Peyer's patch (tissue), 4 donors: Measurements from ENCODE around the gene SPRR2G.

Source experiments
- POLR2A ChIP-seq, 2 donors: fragments of 450-650 bp; IDR thresholded peaks; one replicate each; pipeline ENCODE4 v1.5.1; 2017; ENCODE audit warnings: antibody characterized with exemption in 2 of 2, mild to moderate bottlenecking in 2 of 2, moderate library complexity in 2 of 2
- TF ChIP-seq, protein P1 (sequence below), 6 experiments: fragments of 450-650 bp in 4 of 6; fragments of 200-600 bp in 2 of 6; sonication (generic) in 1 of 6; IDR thresholded peaks; one replicate each; pipeline ENCODE4 v1.5.1; 2017 to 2019; ENCODE audit warnings: antibody characterized with exemption in 6 of 6, mild to moderate bottlenecking in 3 of 6, moderate library complexity in 1 of 6

GRCh38 chr1:153180556-153180955 lies 29.9 kb upstream of the SPRR2G start:
- TF ChIP-seq, protein P1, sequence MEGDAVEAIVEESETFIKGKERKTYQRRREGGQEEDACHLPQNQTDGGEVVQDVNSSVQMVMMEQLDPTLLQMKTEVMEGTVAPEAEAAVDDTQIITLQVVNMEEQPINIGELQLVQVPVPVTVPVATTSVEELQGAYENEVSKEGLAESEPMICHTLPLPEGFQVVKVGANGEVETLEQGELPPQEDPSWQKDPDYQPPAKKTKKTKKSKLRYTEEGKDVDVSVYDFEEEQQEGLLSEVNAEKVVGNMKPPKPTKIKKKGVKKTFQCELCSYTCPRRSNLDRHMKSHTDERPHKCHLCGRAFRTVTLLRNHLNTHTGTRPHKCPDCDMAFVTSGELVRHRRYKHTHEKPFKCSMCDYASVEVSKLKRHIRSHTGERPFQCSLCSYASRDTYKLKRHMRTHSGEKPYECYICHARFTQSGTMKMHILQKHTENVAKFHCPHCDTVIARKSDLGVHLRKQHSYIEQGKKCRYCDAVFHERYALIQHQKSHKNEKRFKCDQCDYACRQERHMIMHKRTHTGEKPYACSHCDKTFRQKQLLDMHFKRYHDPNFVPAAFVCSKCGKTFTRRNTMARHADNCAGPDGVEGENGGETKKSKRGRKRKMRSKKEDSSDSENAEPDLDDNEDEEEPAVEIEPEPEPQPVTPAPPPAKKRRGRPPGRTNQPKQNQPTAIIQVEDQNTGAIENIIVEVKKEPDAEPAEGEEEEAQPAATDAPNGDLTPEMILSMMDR (IDR thresholded peaks at IDR 0.05) = no peak
- TF ChIP-seq POLR2A (IDR thresholded peaks at IDR 0.05) = no peak
